Epithelial cell of proximal tubule (primary cell): ENCODE results near the gene SLC35B2. TPM values are rescaled to one million over a fixed set of nuclear protein-coding genes. Genes with fewer than 3 reads are reported as not detected.

ENCODE experiments used
- DNase-seq: peaks from one replicate; pipeline ENCODE4 v3.0.0-alpha.2; 2011; ENCODE audit warnings: low read depth
- H3K4me3 ChIP-seq: 2 replicates; pipeline ENCODE4 v1.5.1; 2011; ENCODE audit warnings: low read depth, mild to moderate bottlenecking, low read length
- CTCF ChIP-seq: conservative IDR thresholded peaks from 2 replicates; pipeline ENCODE4 v1.5.1; 2012; ENCODE audit warnings: low read depth, mild to moderate bottlenecking, low read length
- total RNA-seq: library from RNA; depleted of rRNA; stranded (reverse); fragments of >200 nt; gene quantifications from 2 replicates; pipeline ENCODE4 v1.2.3, GENCODE V29; 2015

Gene SLC35B2
- total RNA-seq, 1 donor from 2014 or later = 70.9 TPM

DNA sequence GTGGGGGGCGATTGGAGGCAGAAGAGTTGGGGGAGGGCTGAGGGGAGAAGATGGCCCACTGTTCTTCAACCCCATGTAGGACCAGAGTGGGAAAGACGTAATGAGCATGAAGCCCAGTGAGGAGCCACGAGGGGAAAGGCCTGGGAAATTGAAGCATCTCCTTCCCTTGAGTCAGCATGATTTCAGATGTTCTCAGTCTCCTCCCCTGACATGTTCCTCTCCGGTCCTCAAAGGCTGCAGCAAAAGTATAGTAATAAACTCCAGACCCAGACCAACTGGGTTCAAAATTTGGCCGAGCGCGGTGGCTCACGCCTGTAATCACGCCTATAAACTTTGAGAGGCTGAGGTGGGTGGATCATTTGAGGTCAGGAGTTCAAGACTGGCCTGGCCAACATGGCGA lies 9.9 kb upstream of the SLC35B2 start:
- no peak for TF ChIP-seq CTCF
- no peak for DNase-seq
- no peak overlapping the region for H3K4me3 ChIP-seq

DNA sequence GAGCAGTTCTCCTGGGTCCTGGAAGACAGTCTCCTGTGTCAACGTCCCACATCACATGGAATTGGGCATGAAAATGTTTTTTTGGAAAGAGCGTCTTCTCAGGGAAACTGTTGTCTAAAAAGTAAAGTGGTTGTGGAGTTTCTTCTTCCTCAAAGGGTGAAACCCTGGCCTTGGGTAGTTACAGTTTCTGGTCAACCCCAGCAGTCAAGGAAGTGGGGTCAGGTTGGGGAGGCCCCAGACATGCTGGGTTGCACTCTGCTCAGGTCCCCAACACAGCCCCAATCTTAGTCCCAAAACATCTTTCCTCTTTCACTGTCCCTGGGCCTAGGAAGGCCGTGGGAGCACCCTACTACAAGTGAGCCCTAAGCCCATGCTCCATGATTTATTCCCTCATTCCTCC lies 9.0 kb upstream of the SLC35B2 start:
- DNase-seq = no peak
- H3K4me3 ChIP-seq = no peak overlapping the region
- TF ChIP-seq CTCF = no peak

GRCh38 chr6:44265722-44266233 lies 8.4 kb upstream of the SLC35B2 start:
- H3K4me3 ChIP-seq = no peak overlapping the region
- TF ChIP-seq CTCF = no peak
- DNase-seq = peak; percentile 72

DNA sequence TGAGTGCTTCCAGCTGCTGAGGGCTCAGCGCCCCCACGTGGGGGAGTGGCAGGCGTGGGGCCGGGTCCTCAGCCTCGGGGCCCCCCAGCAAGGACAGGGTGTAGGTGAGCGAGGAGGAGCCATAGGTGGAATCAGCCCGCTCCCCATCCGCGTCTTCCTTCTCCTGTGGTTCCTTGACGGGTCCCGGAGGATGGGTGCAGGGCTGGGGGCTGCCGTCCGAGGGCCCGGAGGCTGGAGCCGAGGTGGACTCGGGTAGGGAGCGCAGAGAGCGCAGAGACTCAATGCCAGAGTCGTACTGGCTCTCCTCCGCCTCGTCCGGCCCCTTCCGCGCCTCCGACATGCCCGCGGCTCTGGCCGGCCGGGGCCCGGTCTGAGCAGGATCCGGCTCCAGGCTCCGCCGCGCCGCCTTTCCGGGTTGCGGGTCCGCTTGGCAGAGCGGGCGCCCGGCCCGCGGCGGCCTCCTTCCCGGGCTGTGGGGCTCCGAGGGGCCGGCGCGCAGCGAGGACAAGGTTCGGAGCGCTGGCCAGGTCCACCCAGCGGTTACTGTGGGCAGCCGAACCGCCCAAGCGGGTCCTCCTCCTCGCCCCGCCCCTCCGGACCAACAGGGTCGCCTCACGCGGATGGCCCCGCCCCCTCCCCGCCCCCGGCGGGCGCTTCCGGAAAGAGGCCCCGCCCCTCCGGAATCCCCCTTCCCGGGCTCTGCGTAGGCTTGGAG lies 7.8 kb upstream of the SLC35B2 start, which contains the start of gene NFKBIE:
Gene NFKBIE, minus strand, starts transcription at position 545 of the 715 bp plus-strand sequence. Its CDS starts 205 bp downstream, at position 340.
- peak; percentile 33 for TF ChIP-seq CTCF
- H3K4me3 ChIP-seq = peak within 1 kb of the TSS; percentile 93
- DNase-seq = no peak

DNA sequence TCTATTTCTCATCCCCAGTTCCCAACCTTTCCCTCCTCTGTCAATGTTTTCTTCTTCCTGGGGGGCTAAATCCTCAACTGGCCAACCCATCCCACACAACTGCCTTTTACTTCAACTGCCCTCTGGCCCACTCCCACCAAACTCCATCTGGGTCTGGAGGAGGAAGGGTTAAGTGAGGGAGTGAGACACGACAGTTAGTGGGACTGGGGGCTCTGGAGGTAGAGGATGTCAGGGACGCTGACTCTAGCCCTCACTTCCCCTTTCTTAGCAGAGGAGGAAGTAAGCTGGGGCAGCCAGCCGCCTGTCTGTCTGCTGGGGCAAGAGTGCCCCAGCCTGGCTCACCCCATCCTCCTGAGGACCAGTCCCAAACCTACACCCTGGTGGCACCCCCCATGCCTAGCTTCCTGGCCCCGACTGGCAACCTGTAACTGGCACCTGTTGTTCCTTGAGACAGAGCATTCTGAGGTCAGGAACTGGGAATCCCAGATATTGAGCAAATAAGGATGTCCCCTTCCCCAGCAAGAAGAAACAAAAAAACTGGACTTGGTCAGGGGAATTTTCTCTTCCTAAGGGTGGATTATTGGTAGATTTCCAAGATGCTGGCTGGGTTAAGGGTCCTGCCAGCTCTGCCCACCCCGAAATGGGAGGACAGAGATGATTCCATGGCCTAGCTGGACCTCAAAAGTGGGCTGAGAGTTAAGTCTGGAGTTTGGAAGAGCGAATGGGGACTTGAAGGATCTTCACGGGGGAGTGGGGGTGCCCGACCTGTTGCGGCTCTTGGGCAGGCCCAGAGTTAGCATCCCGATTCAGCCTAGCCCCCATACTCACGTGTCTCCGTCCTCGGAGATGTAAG lies 7.1 kb upstream of the SLC35B2 start:
- H3K4me3 ChIP-seq = peak overlapping the region; percentile 93
- no peak for DNase-seq
- no peak for TF ChIP-seq CTCF

DNA sequence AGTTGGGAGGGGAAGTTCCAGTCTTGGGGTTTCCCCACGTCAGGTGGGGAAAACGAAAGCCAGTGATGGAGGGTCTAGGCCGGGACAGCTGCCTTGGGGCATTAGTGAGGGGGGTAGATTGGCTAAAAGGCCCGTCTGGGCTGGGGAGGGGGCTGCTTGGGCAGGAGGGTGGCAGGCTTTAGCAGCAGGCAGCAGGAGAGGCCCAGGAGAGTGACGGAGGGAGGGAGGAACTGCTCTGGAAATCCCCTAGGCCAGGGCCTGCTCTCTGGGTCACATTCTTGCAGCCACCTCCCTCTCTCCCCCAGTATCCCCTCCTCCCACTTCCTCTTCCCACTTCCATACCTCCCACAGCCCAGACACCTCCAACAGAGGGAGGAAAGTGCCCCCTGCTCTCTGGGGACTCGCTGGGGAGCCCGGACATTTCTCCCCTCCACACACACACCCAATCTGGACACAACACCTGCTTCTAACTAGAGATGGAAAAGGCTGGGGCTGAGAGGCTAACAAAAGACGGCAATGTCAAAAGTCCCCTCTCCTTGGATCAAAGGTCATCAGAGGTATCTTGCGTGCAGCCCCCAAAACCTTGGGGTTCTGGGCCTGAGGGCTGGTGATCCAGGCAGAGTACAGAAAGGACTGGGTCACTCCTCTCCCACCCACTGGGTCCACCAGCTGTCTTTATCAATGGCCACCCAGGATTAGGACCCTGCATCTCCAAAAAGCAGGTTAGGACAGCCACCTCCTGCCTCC lies 6.2 kb upstream of the SLC35B2 start:
- TF ChIP-seq CTCF = no peak
- peak overlapping the region; percentile 93 for H3K4me3 ChIP-seq
- DNase-seq = peak; percentile 22
